ENCODE data around the gene TNNI3K. TPM values are rescaled to one million over a fixed set of nuclear protein-coding genes. Genes with fewer than 3 reads are reported as not detected.

Gene TNNI3K
- total and polyA plus RNA-seq, 2 of the 8 experiments (the other 6 are each of a cell fraction or from before 2014, with no cell fraction given), result 0.41 to 0.48 TPM

DNA sequence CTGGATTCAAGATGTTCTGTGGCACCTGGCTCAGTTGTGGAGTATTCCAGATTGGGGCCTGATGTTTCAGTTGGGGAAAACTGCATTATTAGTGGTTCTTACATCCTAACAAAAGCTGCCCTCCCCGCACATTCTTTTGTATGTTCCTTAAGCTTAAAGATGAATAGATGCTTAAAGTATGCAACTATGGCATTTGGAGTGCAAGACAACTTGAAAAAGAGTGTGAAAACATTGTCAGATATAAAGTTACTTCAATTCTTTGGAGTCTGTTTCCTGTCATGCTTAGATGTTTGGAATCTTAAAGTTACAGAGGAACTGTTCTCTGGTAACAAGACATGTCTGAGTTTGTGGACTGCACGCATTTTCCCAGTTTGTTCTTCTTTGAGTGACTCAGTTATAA is 29.9 kb upstream of the TNNI3K start (continued):
- no peak for TF ChIP-seq SAP30 (IDR thresholded peaks at IDR 0.05; ENCODE audit: insufficient read depth, insufficient replicate concordance, low read length)

Measured in H1 (cell line).